GM12874 (cell line): ENCODE data around the gene ZNF629.

Experiments
- CTCF ChIP-seq: IDR thresholded peaks from 2 replicates; pipeline ENCODE4 v1.5.1; 2011; ENCODE audit warnings: low read depth, mild to moderate bottlenecking, control low read depth, low read length, moderate library complexity; ENCODE audit not compliant: insufficient read depth

Gene ZNF629

GRCh38 chr16:30756781-30757100 lies 30.3 kb downstream of the ZNF629 start:
- no peak for TF ChIP-seq CTCF

GRCh38 chr16:30755955-30756780 lies 30.8 kb downstream of the ZNF629 start:
- TF ChIP-seq CTCF = no peak

GRCh38 chr16:30753596-30753995 lies 33.4 kb downstream of the ZNF629 start:
- TF ChIP-seq CTCF = no peak

GRCh38 chr16:30750876-30751465 lies 36.0 kb downstream of the ZNF629 start:
- no peak for TF ChIP-seq CTCF

- TF ChIP-seq CTCF = no peak
Measured at GRCh38 chr16:30750201-30750600, 36.8 kb downstream of the ZNF629 start.

- TF ChIP-seq CTCF = no peak
Measured at GRCh38 chr16:30748634-30749445, 38.2 kb downstream of the ZNF629 start.
